Measurements from ENCODE around the gene SMIM21.

Gene SMIM21

DNA sequence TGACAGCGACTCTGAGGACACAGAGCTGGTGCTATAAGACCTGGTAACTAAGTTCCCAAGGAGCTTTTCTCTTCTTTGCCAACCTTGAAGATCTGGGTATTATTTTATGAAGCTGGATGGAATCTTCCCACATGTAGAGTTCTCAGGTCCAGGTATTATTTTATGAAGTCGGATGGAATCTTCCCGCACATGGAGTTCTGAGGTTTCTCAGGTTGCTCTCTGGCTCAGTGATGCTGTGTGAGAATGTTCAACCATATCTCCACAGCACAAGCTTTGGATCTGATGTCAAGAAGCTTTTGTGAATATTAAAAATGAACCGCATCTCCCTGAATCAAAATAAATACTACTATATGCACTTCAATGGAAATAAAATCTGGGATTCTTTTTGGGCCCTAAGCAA is at the start of gene SMIM21:
Gene SMIM21 (minus strand): TSS at position 101 of the 400 bp plus-strand sequence. CDS start 140 bp downstream, outside the sequence.
- DNase-seq (ENCODE audit: low read depth): no peak

DNA sequence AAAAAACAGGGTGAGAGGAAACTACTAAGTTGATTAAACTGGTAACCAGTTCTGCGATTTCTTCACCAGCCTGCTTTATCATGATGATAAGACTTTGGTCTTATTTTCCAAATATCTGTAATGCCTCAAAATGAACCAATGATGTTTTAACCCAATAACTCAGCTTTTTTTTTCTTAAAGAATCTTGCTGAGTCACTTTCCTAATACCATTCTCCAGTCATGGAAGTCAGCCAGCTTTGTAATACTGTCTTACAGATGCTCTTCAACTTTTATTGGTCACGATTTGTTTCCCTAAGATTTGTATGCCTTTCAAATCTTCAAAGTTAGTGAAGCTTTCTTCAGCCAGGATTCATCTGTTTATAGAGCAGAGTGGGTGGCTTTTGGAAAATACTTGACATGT is 47.7 kb upstream of the SMIM21 start:
- peak; percentile 90 for DNase-seq (ENCODE audit: low read depth)

DNA sequence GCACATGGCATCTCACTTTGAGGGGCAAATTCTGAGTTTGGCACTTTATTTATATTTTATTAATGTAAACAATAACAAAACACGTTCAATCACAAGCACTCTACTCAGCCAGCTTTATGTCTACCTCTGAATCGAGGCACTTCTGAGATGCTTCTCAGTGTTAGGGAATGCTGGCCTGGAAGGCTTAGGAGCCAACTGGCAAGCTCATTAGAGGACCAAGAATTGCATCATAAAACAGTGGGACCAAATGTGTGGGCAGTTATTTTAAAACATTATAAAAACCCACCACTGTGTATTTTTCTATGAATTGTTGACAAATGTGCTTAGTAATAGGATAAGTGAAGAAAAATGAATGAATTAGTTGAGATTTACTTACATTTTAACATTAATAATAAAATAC is 46.8 kb upstream of the SMIM21 start:
- no peak for DNase-seq (ENCODE audit: low read depth)

DNA sequence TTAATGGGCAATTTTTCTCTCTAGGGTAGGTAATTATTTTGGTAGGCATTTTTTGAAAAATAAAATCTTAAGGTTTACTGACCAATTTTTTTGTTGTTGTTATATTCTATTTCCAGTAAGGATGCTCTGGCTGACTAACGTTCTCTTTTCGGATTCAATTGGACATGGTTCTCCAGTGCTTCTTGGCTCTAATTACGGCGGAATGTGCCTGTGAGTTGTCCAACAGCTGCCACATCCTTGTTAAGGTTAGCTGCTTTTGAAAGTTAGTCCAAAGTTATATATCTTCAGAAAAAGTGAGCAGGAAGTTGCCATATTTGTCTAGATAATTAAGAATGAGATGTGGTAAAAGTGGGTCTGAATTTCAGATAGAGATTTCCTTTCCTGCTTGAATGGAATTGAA is 45.8 kb upstream of the SMIM21 start:
- DNase-seq (ENCODE audit: low read depth): no peak

DNA sequence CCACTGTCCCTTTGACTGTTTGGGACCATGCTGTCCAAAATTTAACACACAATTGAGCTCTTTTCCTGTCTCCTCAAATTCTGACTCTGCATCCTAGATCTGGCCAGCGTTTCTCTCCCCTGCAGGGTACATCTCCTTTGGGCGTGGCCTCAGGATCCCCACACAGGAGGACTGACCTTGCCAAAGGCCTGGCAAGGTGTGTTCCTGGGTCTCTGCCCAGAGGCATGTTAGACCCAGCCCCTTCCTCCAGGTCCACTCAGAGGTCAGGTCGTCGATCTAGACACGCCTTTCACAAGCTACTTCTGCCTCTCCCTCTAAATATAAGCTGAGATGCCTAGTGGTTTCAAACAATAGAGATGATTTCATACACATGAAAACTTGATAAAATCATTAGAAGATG is 45.4 kb upstream of the SMIM21 start:
- no peak for DNase-seq (ENCODE audit: low read depth)

DNA sequence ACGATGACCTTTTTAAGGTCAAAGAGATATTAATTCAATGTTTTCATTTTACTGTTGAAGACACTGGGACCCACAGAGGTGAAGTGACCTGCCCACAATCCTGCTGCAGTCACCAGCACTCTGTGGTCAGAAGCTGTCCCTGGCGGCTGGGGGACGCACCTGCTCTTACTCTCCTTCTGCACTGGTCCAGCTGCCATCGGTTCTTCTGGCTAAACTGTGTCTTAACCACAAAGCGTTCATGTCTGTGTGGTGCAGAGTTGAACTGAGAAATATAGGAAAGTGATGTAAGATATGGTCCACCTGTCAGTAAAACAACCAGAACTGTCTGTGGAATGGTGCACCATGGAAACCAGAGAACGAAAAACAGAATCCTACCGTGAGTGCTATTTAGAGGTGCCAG is 44.9 kb upstream of the SMIM21 start:
- no peak for DNase-seq (ENCODE audit: low read depth)

DNA sequence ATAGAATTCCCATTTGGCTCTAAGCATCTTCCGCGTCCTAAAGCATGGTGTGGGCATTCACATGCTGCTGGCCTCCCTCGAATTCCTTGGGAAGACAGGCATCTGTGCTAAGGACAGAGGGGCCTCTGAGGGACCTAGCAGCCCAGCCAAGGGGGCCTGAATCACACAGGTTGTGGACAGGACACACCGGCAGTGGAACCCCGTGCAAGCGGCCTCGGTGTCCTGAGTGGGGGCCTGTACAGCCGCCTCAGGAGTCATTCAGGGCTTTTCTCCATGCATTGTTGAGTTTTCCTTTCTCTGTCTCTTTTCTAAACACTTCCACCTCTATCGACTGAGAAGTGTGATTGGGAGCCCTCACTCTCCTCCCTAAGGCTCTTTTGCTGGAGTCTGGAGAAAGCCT is 44.3 kb upstream of the SMIM21 start:
- DNase-seq (ENCODE audit: low read depth): no peak

DNA sequence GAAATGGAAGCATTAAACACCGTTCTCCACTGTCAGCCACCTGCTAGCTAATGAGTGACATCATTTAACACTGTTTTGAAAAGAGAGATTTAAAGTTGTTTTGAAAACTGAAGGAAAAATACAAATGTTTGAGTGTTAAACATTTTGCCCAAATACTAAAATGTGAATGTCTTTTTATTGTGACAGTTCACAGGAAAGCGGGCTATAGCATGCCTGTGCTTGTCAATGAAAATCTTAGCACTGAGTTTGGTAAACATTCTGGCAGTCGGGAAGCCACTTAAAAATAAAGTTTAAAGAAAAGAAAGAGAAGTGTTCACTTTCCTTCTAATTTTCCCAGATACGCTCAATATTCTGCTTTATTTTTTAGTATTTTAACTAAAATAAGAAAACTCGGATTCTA is 40.3 kb upstream of the SMIM21 start:
- no peak for DNase-seq (ENCODE audit: low read depth)

DNA sequence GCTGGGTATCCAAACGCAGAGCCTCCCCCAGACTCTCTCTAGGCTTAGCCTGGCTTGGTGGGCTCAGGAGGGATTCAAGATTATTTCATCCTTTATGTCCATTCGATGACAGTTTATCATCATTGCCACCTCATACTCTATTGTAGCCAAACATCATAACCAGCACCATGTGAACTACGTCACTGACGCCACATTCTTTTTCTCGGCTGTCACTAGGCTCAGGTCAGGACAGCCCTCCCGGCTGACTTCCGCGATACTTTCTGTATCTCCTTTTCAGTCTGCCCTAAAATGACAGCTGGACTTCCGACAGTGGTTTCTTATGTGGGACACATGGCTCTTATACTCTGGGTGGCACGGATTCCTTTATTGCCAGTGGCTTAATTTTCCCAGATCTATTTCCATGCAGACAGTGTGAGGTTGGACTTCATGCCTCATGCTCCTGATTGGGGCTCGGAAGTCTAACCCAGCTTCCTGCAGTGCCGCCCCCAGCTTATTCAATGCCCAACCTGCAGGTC is 39.8 kb upstream of the SMIM21 start:
- no peak for DNase-seq (ENCODE audit: low read depth)

DNA sequence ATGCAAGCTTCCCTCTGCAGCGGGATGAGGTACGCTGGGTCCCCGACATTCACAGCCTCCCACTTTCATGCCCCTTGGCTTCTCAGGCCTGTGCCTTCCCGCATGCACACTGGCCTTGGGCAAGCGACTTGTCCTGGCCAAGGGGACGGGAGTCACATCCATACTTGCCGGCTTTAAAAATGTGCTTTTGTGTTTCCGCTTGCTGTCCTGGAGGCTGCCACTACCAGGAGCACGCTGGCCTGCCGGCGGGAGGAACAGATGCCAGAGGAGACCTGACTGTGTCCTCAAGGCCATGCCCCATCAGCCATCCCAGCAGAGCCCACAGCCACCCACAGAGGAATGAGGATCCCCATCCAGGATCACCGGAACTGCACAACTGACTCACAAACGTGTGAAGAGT is 36.9 kb upstream of the SMIM21 start:
- DNase-seq (ENCODE audit: low read depth): no peak

DNA sequence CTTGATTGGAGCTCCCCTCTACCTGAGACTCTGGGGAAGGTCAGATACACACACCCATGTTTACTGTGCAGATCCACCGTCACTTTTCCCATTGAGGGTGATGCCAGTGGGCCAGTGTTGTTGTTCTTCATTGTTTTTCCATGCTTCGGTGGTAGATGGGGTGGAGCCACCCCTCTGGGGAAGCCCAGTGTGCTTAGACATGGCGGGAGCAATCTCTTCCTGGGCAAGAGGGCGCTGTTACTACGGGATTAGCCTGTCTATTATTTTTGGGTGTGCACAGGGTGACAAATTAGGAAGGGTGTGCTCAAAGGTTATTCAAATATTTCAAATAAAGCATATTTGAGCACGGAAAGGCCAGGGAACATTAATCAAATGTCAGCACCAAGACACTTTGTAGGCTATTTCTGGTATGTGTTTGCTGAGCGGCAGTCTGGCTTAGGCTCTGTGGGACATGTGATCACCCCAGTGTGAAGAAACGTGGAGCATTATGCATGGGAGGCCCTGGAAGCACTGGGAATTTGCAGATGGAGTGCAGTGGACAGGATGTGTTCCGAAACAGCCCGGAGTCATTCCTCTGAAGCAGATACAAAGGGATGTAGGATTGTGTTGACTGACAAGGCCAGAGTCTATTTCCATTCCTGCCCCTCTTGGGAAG is 34.8 kb upstream of the SMIM21 start:
- no peak for DNase-seq (ENCODE audit: low read depth)

DNA sequence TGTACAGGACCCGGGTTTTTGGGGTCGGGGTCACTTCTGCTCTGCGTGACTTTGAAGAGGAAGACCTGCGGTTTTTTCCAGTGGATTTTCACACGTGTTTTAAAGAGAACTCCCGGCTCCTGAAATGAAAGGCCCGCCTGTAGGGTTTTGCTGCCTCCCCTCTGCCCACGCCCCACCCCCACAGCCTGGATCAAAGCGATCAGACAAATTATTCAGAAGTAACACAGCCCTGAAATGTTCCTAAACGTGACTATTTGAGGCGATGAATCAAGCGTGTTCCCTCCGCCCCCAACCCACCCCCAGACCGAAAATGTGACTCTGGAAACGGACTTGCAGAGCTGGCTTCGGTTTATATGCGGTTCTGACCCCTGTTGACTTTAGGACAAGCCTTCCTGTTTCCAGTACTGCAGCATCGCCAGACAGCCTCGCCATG is 28.7 kb upstream of the SMIM21 start:
- DNase-seq (ENCODE audit: low read depth): no peak

DNA sequence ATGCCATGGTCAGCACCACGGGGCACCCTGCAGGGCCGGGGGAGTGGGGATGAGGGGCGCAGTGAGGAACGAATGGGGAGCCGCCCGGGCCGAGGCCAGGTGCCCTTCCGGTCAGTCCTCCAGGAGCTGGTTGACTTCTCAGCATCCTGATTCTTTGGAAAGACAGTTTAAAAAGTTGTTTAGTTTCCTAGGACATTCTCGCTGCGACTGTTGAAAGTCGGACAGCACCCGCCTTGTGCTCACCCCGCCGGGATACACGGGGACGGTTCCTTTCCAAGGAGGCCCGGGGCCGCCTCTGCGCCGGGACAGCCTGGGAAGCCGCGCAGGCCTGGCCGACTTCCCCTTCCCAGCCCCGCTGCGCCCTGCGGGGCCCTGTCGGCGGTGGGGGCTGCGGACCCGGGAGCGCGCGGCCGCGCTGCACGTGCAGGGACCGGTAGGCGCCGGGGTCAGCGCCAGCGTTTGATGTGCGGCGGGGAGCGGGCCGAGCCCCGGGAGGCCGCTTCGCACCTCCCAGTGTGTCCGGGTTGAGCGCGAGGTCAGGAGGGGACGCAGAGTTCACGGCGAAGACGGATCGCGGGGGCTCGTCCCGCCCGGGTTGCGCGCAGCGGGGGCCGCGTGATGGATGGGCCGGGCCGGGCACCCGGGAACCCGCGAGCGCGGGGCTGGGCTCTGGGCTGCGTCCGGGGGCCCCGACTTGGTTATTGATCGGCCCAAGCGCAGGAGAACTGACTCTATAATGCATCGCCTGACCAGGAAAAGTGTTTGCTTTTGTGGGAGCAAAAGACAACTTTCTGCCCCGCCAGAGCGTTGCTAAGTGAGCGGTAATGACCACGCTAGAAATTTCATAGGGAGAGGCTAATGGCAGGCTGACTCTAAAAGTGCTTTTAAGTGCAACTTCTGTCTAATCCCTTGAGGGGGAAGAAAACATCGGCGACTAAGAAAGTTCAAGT is 28.0 kb upstream of the SMIM21 start:
- DNase-seq (ENCODE audit: low read depth): peak; percentile 21

DNA sequence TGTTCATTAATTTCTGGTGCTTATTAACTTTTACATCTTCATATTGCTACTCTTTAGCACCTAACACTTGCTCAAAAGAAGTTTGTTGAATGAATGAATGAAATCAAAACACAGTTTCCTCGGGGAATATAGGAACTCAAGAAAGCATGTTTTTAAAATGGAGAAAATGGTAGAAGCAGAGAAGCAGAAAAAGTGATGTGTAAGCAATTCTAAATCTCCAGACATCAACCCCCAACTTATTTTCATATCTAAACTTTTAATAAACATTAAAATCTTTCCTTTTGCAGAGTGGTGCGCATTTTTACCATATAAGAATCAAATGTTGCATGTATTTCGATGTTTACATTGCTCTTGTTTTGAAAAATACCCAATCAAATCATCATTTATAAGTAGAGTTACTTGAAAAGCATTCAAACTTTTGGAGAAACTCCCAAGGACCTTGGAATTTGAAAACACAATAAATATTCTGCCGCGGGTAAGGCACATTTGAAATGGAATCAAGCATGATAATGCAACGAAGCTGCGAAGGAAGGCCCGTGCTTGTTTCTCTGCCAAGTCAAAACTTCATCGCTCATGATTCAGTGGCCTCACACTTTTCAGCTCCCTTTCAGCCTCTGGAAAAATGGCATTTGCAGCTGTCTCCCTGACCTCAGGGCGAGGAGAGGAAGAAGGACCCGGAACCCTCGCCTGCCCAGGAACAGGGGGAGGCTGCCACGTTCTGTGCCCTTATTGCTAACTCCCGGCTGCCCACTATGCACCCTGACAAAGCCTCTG is 26.7 kb upstream of the SMIM21 start:
- DNase-seq (ENCODE audit: low read depth): no peak

DNA sequence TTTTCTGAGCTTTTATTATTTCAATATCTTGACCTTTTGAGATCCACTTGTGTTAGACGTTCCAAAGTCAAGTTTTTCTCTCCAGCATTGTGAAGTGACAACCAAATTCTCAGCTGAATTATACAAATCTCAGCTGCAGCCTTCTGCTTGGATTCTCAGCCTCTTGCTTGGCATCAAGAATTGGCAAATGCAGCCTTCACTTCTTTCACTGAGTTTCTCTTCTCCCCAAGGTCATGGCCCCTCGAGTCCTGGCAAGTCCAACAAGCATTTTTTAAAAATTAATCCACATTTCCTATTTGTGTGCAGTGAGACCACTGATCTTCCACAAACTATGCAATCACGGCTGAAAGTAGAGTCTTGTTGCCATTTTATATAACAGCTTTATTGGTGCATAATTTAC is 23.4 kb upstream of the SMIM21 start:
- DNase-seq (ENCODE audit: low read depth): no peak

DNA sequence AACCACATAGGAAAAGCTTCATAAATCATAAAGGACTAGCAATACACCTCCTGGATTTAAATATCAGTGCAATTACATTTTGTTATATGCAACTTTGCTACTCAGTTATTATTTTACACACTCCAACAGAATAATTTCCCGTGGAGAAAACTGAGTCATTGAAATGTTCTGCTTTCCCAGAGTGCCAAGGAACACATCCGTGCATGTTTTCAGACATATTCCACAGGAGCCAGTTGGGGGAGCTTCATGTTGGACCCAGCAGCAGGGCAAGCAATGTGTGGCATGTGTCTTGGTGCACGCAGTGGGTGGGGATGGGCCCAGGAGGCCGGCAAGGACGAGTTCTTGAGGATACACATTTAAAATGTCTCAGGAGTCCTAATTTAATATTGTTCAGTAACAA is 14.4 kb upstream of the SMIM21 start:
- DNase-seq (ENCODE audit: low read depth): no peak

DNA sequence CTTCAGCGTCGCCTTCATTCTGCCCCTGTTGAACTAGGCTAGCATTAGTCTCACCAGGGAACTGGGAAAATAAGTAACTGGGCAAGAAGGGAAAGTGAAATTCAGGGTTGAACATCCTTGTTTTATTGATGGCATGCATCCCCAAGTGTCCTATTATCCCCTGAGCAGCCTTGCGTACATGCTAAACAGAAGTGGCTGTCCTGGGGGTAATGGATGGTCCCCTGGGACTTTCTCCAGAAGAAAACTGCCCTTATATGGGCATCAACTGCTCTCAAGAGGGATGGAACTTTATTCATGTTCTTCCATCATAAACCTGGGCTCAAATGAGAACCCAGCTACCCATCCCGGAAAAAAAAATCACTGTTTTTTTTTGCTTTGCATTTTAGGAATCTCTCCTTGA is 11.8 kb upstream of the SMIM21 start:
- no peak for DNase-seq (ENCODE audit: low read depth)

DNA sequence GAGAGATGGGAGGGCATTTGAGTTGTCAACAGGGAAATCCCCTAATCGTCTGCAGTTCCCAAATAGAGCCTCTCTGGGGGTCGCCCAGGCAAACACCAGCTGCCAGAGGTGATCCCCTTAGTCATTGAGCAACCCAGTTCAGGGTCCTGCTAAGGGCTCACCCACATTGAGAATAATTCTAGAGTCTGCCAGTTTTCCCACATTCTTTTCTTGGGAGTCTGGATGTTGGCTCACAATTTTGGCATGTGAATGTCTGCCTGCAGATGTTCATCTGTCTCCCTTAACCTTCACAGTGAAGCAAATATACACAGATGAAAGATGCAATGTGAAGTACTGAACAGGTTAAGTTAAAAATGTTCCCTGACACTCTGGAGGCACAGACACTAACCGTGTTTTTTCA is 11.4 kb upstream of the SMIM21 start:
- DNase-seq (ENCODE audit: low read depth): no peak

DNA sequence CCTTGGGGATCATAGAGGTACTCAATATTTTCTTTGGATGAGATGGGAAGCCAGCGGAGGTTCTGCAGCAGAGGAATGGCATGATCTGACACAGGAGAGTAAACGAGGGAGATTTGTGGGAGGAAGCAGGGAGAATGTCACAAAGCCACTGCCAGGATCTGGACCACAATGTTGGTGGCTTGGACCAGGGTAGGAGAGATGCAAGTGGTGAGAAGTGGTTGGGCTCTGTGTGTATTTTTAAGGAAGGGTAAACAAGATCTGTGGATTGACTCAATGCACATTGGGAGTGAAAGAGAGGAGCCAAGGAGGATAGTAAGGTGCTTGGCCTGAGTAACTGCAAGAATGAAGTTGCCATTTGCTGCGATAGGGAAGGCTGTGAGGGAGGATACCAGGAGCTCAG is 10.5 kb upstream of the SMIM21 start:
- DNase-seq (ENCODE audit: low read depth): no peak

DNA sequence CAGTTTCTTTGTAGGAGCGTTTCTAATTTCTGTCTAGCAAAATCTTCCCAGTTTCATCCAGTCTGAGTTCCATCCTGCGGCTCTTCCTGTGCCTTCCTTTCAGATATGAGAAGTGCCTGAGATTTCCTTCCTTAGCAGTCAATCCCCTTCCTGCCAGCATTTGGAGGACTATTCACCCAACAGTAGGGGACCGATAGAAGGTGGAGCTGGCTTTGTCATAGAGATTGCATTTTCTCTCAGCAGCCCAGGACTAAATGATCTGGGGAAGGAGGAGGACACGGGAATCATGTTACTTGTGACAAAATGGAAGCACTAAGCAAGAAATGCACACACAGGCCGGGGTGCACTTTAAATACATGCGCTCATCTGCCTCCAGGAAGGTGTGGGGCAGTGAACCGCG is 5.6 kb upstream of the SMIM21 start:
- no peak for DNase-seq (ENCODE audit: low read depth)

DNA sequence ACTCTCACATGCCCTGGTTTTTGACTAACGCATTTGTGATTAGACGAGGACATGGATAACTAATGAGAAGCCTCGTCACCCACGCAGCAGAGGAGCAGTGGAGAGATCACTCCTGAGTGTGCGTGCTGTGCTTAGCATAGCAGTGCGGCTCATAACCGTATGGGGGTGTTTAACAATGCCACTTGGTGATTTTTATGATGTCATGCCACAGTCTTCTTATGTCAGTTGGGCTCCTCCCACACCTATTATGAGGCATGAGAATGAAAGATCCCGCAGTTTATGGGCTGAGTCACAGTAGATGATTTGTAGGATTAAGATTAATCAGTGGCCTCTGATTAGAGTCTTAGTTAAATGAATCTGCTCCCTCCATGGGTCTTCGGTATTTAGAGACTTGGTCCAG is 2.5 kb upstream of the SMIM21 start:
- DNase-seq (ENCODE audit: low read depth): no peak

DNA sequence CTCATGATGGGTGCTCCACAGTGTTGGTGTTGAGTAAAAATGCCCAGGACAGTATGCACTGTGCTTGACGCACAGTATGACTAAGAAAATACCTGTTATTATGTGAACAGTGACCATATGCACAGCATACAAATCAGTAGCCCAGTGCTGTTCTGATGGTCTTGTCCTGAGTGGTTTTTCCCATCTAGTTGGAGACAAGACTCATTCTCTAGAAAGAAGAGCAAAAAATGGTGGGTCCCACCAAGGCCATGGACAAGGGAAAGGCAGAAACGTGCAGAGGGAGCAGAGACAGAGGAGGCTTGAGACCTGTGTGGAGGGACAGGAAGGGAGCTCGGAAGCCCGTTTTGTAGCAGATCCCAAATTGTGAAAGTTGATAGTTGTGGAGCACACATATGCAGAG is 987 bp upstream of the SMIM21 start:
- no peak for DNase-seq (ENCODE audit: low read depth)
